Measurements from ENCODE around the gene PRPF40A.

- TF ChIP-seq POLR2A (IDR thresholded peaks at IDR 0.05) (no peak), CTCF (IDR thresholded peaks at IDR 0.05) (no peak)
Observed at GRCh38 chr2:152644189-152644873, 72.9 kb downstream of the PRPF40A start.
